Lower leg skin (tissue), 3 donors: ENCODE results near the gene CLEC16A.

ENCODE experiments used
- POLR2A ChIP-seq, 2 donors: fragments of 450-650 bp; IDR thresholded peaks; one replicate each; pipeline ENCODE4 v1.6.1; 2016 to 2017; ENCODE audit warnings: antibody characterized with exemption in 2 of 2, mild to moderate bottlenecking in 1 of 2, moderate library complexity in 1 of 2
- TF ChIP-seq, protein P1 (sequence below), 3 donors: fragments of 450-650 bp; IDR thresholded peaks; one replicate each; pipeline ENCODE4 v1.5.1; 2016; ENCODE audit warnings: antibody characterized with exemption in 3 of 3, mild to moderate bottlenecking in 3 of 3, moderate library complexity in 2 of 3

GRCh38 chr16:11051879-11052808 is 107.8 kb downstream of the CLEC16A start:
- no peak for TF ChIP-seq POLR2A (IDR thresholded peaks at IDR 0.05)
- TF ChIP-seq, protein P1, sequence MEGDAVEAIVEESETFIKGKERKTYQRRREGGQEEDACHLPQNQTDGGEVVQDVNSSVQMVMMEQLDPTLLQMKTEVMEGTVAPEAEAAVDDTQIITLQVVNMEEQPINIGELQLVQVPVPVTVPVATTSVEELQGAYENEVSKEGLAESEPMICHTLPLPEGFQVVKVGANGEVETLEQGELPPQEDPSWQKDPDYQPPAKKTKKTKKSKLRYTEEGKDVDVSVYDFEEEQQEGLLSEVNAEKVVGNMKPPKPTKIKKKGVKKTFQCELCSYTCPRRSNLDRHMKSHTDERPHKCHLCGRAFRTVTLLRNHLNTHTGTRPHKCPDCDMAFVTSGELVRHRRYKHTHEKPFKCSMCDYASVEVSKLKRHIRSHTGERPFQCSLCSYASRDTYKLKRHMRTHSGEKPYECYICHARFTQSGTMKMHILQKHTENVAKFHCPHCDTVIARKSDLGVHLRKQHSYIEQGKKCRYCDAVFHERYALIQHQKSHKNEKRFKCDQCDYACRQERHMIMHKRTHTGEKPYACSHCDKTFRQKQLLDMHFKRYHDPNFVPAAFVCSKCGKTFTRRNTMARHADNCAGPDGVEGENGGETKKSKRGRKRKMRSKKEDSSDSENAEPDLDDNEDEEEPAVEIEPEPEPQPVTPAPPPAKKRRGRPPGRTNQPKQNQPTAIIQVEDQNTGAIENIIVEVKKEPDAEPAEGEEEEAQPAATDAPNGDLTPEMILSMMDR (IDR thresholded peaks at IDR 0.05), result no peak
